Thyroid gland (tissue), 4 donors: ENCODE results near the gene GGA2.

ENCODE experiments used
- CTCF ChIP-seq, 6 experiments: fragments of 200-600 bp in 3 of 6; fragments of 450-650 bp in 3 of 6; sonication (generic) in 3 of 6; IDR thresholded peaks; one replicate each; pipeline ENCODE4 v1.5.1; 2016 to 2019; ENCODE audit warnings: antibody characterized with exemption in 6 of 6, mild to moderate bottlenecking in 2 of 6, inconsistent platforms in 1 of 6, moderate library complexity in 1 of 6
- POLR2A ChIP-seq, 2 donors: fragments of 450-650 bp; IDR thresholded peaks; one replicate each; pipeline ENCODE4 v1.6.1; 2017; ENCODE audit warnings: antibody characterized with exemption in 2 of 2, mild to moderate bottlenecking in 2 of 2, moderate library complexity in 1 of 2

GRCh38 chr16:23521037-23521743 is 10.9 kb upstream of the GGA2 start:
- TF ChIP-seq CTCF (IDR thresholded peaks at IDR 0.05) (no peak), POLR2A (IDR thresholded peaks at IDR 0.05) (no peak)
